Keratinocyte (primary cell): Measurements from ENCODE around the gene LRRTM2.

Experiments used
- EZH2 ChIP-seq: IDR thresholded peaks from one replicate; pipeline ENCODE4 v1.6.1; 2012; ENCODE audit warnings: inconsistent platforms, mild to moderate bottlenecking, low read length, moderate library complexity
- TF ChIP-seq, protein P1 (sequence below), 3 experiments: IDR thresholded peaks in 1 of 3; conservative IDR thresholded peaks in 1 of 3; optimal IDR thresholded peaks in 1 of 3; 2 replicates in 2 of 3; 3 replicates in 1 of 3; pipeline versions ENCODE3 to v1.5.1; 2011; ENCODE audit warnings: low read length in 3 of 3, mild to moderate bottlenecking in 3 of 3, moderate library complexity in 2 of 3, control low read depth in 1 of 3, inconsistent platforms in 1 of 3; ENCODE audit not compliant: insufficient read depth in 2 of 3; ENCODE audit errors: extremely low read depth in 1 of 3

DNA sequence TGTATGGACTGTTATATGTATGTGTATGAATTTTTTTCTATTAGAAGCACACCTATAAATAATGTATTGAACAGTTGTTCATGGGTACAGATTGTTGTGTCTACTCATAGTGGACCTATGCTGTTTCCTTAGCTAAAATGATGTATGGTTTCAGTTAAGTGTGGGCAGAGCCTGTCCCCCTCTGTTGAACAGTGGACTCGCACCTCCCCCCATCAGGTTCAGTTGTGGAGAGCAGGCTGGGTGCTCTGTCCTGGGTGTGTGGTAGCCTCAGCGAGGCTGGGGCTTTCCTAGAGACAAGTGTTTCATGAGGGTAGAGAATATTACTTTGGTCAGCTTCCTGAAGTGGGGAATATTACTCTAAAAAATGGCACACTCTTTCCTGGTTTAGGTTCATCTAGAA, 47.4 kb upstream of the LRRTM2 start:
- TF ChIP-seq, protein P1, sequence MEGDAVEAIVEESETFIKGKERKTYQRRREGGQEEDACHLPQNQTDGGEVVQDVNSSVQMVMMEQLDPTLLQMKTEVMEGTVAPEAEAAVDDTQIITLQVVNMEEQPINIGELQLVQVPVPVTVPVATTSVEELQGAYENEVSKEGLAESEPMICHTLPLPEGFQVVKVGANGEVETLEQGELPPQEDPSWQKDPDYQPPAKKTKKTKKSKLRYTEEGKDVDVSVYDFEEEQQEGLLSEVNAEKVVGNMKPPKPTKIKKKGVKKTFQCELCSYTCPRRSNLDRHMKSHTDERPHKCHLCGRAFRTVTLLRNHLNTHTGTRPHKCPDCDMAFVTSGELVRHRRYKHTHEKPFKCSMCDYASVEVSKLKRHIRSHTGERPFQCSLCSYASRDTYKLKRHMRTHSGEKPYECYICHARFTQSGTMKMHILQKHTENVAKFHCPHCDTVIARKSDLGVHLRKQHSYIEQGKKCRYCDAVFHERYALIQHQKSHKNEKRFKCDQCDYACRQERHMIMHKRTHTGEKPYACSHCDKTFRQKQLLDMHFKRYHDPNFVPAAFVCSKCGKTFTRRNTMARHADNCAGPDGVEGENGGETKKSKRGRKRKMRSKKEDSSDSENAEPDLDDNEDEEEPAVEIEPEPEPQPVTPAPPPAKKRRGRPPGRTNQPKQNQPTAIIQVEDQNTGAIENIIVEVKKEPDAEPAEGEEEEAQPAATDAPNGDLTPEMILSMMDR (optimal IDR thresholded peaks at IDR 0.05 in 1 of 3, IDR thresholded peaks at IDR 0.05 in 1 of 3, conservative IDR thresholded peaks at IDR 0.05 in 1 of 3; ENCODE audit: extremely low read depth in 1 of 3, insufficient read depth in 2 of 3, low read length in 3 of 3), result no peak
- TF ChIP-seq EZH2, result no peak
